GM23338 (cell line): ENCODE data around the gene AP3M1.

ENCODE experiments used
- CTCF ChIP-seq, 2 experiments: fragments of 200-600 bp in 1 of 2; sonication (generic) in 1 of 2; conservative IDR thresholded peaks; 2 replicates each; pipeline versions ENCODE4 v1.5.1 to v1.6.1; 2016 to 2017; ENCODE audit warnings: antibody characterized with exemption in 2 of 2, low read depth in 2 of 2, mild to moderate bottlenecking in 2 of 2, moderate library complexity in 1 of 2
- EZH2 ChIP-seq: fragments of 200-600 bp; sonication (generic); IDR thresholded peaks from one replicate; pipeline ENCODE4 v1.8.0; 2017; ENCODE audit warnings: antibody characterized with exemption, mild to moderate bottlenecking, low read depth; ENCODE audit not compliant: unreplicated experiment
- NANOG ChIP-seq: IDR thresholded peaks from 2 replicates; pipeline ENCODE4 v1.6.1; 2016; ENCODE audit warnings: antibody characterized with exemption, borderline replicate concordance
- POLR2AphosphoS5 ChIP-seq: IDR thresholded peaks from 2 replicates; pipeline ENCODE4 v1.6.1; 2016; ENCODE audit warnings: antibody characterized with exemption, low read depth
- ZNF114 ChIP-seq: fragments of 250-450 bp; sonication (Bioruptor Pico); IDR thresholded peaks from 2 replicates; pipeline ENCODE4 v1.5.0; 2020; ENCODE audit warnings: mild to moderate bottlenecking, moderate library complexity

- no peak for TF ChIP-seq NANOG
- TF ChIP-seq ZNF114: no peak
- no peak for TF ChIP-seq EZH2
- TF ChIP-seq CTCF (conservative IDR thresholded peaks at IDR 0.05; ENCODE audit: low read depth in 2 of 2): no peak
- no peak for TF ChIP-seq POLR2AphosphoS5
Measured at GRCh38 chr10:74171625-74172024, 21.0 kb upstream of the AP3M1 start.
